ENCODE measurements around the gene RNF31. TPM values are rescaled to one million over a fixed set of nuclear protein-coding genes. Genes with fewer than 3 reads are reported as not detected.

The RNF31 gene
- total RNA-seq, 1 donor from 2014 or later: 59.0 TPM

- Histone ChIP-seq H3K4me2 (ENCODE audit: low read length) (no peak overlapping the region), H3K36me3 (ENCODE audit: insufficient read depth, low read length) (peaks cover 36% of the 10 kb centered on the region), H4K20me1 (ENCODE audit: insufficient read depth, low read length) (peaks cover 21% of the 10 kb centered on the region), H2AFZ (ENCODE audit: low read depth, low read length) (no peak overlapping the region), H3K4me1 (ENCODE audit: insufficient read depth, low read length) (peaks cover 12% of the 10 kb centered on the region), H3K79me2 (ENCODE audit: insufficient read depth, low read length) (peaks cover 12% of the 10 kb centered on the region), H3K27me3 (ENCODE audit: insufficient read depth, low read length) (no peaks in the 10 kb centered on the region), H3K9me3 (ENCODE audit: insufficient read depth, low read depth, low read length) (no peaks in the 10 kb centered on the region), H3K9ac (ENCODE audit: low read length) (no peak overlapping the region), H3K4me3 (ENCODE audit: insufficient read depth, low read depth, low read length) (no peak overlapping the region), H3K27ac (ENCODE audit: low read depth, low read length) (no peak overlapping the region)
- no peaks in the 10 kb centered on the region for H3K9me3 Mint-ChIP-seq (ENCODE audit: unreplicated experiment)
- DNase-seq (ENCODE audit: low read depth): no peak
- no peak overlapping the region for H3K4me3 Mint-ChIP-seq (ENCODE audit: unreplicated experiment)
- H3K36me3 Mint-ChIP-seq (ENCODE audit: low read depth, unreplicated experiment): peaks cover 42% of the 10 kb centered on the region
- no peak for FAIRE-seq
- no peaks in the 10 kb centered on the region for H3K27me3 Mint-ChIP-seq (ENCODE audit: low read depth, unreplicated experiment)
- peak overlapping the region; percentile 53 for H3K27ac Mint-ChIP-seq (ENCODE audit: unreplicated experiment)
- H3K4me1 Mint-ChIP-seq (ENCODE audit: low read depth, unreplicated experiment): peaks cover 20% of the 10 kb centered on the region
- TF ChIP-seq EZH2 (IDR thresholded peaks at IDR 0.05; ENCODE audit: insufficient read depth, low read length) (no peak), CTCF (IDR thresholded peaks at IDR 0.05; ENCODE audit: insufficient read depth, low read depth, low read length) (no peak)
Observed at GRCh38 chr14:24159777-24160498, 12.6 kb downstream of the RNF31 start.

DNA sequence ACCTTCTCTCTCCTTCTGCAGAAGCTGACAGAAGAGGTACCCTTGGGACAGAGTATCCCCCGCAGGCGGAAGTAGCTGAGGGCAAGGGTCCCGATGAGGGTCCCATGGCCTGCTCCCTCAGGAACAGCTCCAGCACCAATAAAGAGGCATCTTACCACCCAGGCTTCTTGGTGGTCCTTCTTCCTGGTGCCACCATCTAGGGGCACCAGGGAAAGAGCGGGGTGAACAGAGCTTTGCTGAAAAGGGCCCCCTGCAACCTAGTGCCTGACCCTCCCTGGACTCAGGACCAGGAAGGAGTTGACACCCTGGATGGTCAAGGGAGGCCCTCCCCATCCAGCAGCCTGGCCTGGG lies 13.2 kb downstream of the RNF31 start:
- H3K4me3 Mint-ChIP-seq (ENCODE audit: unreplicated experiment): no peak overlapping the region
- no peak for DNase-seq (ENCODE audit: low read depth)
- H3K36me3 ChIP-seq (ENCODE audit: insufficient read depth, low read length): peaks cover 36% of the 10 kb centered on the region
- peak overlapping the region; percentile 99 for H3K27ac Mint-ChIP-seq (ENCODE audit: unreplicated experiment)
- no peak overlapping the region for H3K4me3 ChIP-seq (ENCODE audit: insufficient read depth, low read depth, low read length)
- H3K9me3 ChIP-seq (ENCODE audit: insufficient read depth, low read depth, low read length): no peaks in the 10 kb centered on the region
- peaks cover 12% of the 10 kb centered on the region for H3K79me2 ChIP-seq (ENCODE audit: insufficient read depth, low read length)
- peaks cover 26% of the 10 kb centered on the region for H4K20me1 ChIP-seq (ENCODE audit: insufficient read depth, low read length)
- TF ChIP-seq EZH2 (IDR thresholded peaks at IDR 0.05; ENCODE audit: insufficient read depth, low read length): no peak
- no peak for TF ChIP-seq CTCF (IDR thresholded peaks at IDR 0.05; ENCODE audit: insufficient read depth, low read depth, low read length)
- peak overlapping the region; percentile 23 for H3K27ac ChIP-seq (ENCODE audit: low read depth, low read length)
- no peak overlapping the region for H3K9ac ChIP-seq (ENCODE audit: low read length)
- no peaks in the 10 kb centered on the region for H3K9me3 Mint-ChIP-seq (ENCODE audit: unreplicated experiment)
- peaks cover 43% of the 10 kb centered on the region for H3K36me3 Mint-ChIP-seq (ENCODE audit: low read depth, unreplicated experiment)
- no peaks in the 10 kb centered on the region for H3K27me3 Mint-ChIP-seq (ENCODE audit: low read depth, unreplicated experiment)
- no peak overlapping the region for H2AFZ ChIP-seq (ENCODE audit: low read depth, low read length)
- H3K4me1 ChIP-seq (ENCODE audit: insufficient read depth, low read length): peaks cover 12% of the 10 kb centered on the region
- FAIRE-seq: no peak
- no peaks in the 10 kb centered on the region for H3K27me3 ChIP-seq (ENCODE audit: insufficient read depth, low read length)
- H3K4me1 Mint-ChIP-seq (ENCODE audit: low read depth, unreplicated experiment): peaks cover 20% of the 10 kb centered on the region
- peak overlapping the region; percentile 94 for H3K4me2 ChIP-seq (ENCODE audit: low read length)
